Esophagus squamous epithelium (tissue), 5 donors: ENCODE measurements around the gene NRP2. TPM values are rescaled to one million over a fixed set of nuclear protein-coding genes. Genes with fewer than 3 reads are reported as not detected.

ENCODE experiments used
- DNase-seq: peaks from one replicate; lab custom pipeline; 2025; lab: John Stamatoyannopoulos, UW
- H3K27ac ChIP-seq, 4 donors: fragments of 200-600 bp; sonication (generic); one replicate each; pipeline ENCODE4 v1.5.1; 2016 to 2019; ENCODE audit warnings: mild to moderate bottlenecking in 1 of 4
- H3K27me3 ChIP-seq, 4 donors: fragments of 200-600 bp; sonication (generic); 1 replicate in 3 of 4; 2 replicates in 1 of 4; pipeline versions ENCODE4 v1.5.1 to v1.6.0; 2017 to 2021; ENCODE audit warnings: antibody characterized with exemption in 1 of 4
- H3K36me3 ChIP-seq, 3 donors: fragments of 200-600 bp; sonication (generic); one replicate each; pipeline ENCODE4 v1.5.1; 2016 to 2019
- H3K4me1 ChIP-seq, 3 donors: fragments of 200-600 bp; sonication (generic); one replicate each; pipeline ENCODE4 v1.5.1; 2017 to 2019
- H3K4me3 ChIP-seq, 4 donors: fragments of 200-600 bp; sonication (generic); 1 replicate in 3 of 4; 2 replicates in 1 of 4; pipeline ENCODE4 v1.5.1; 2016 to 2019; ENCODE audit warnings: mild to moderate bottlenecking in 2 of 4, moderate library complexity in 1 of 4
- H3K9me3 ChIP-seq, 3 donors: fragments of 200-600 bp; sonication (generic); one replicate each; pipeline ENCODE4 v1.5.1; 2016 to 2019
- POLR2A ChIP-seq, 4 donors: fragments of 450-650 bp; IDR thresholded peaks; one replicate each; pipeline ENCODE4 v1.6.1; 2017; ENCODE audit warnings: antibody characterized with exemption in 4 of 4, mild to moderate bottlenecking in 4 of 4, moderate library complexity in 3 of 4
- WGBS, 2 donors: methylation state at CpG; one replicate each; pipeline ENCODE4 v1.1.5; 2018; 5-methylcytosine and 5-hydroxymethylcytosine counted together
- intact Hi-C: fragments of 100-400 bp; cut with DNase I; formaldehyde crosslinking; loops from one replicate; pipeline ENCODE4 v1.15.0; 2022
- total RNA-seq, 4 donors: library from RNA; depleted of rRNA; stranded (reverse); fragments of >200 nt; gene quantifications; one replicate each; pipeline ENCODE4 v1.1.0, GENCODE V29; 2016
- TF ChIP-seq, protein P1 (sequence below), 6 experiments: fragments of 450-650 bp in 4 of 6; fragments of 200-600 bp in 2 of 6; sonication (generic) in 2 of 6; IDR thresholded peaks; one replicate each; pipeline ENCODE4 v1.5.1; 2016 to 2019; ENCODE audit warnings: antibody characterized with exemption in 6 of 6, mild to moderate bottlenecking in 4 of 6, moderate library complexity in 4 of 6
- donor health status: DM: yes; HTN: yes; CAD: no.

Gene NRP2
- total RNA-seq, 4 donors from 2014 or later: 7.1 to 58.6 (median 21.4) TPM

DNA sequence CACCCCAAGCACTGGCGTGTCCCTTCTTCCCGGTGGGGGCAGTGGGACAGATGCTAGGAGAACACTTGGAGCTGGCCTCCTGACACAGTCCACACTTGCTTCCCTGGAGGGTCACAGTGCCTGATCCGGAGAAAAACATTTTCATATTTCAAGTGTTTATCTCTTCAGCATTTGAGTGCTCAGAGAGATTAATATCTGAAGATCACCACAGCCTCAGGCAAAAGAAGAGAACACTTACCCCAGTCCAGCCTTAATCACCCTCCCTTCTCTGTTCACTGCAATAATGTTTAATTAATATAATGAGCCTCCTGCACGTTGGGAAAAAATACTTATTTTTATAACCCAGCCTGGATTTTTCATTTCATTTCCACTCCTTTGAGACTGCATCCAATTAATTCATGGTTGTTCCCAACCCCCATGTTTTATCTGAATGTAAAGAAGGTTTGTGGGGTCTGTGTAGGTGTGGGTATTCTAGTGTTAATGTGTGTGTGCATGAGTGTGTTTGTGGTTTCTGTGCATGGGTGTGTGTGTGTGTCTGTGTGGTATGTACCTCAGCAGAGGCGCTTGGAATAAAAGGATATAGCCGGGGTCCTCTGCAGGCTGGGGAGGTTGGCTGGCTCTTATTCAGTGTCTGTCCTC, 72.1 kb downstream of the NRP2 start:
- WGBS, 2 donors: 59 to 70% methylated on average over 5 to 6 of the region's 6 CpGs
- peaks cover 0 to 17% (median 0%) of the 10 kb centered on the region in 3 donors for H3K36me3 ChIP-seq
- H3K27ac ChIP-seq: peak overlapping the region; percentile 15 to 85 (median 69)
- no peaks in the 10 kb centered on the region for H3K9me3 ChIP-seq
- H3K4me1 ChIP-seq: peaks cover under 1 to 91% (median 57%) of the 10 kb centered on the region in 3 donors
- TF ChIP-seq, protein P1, sequence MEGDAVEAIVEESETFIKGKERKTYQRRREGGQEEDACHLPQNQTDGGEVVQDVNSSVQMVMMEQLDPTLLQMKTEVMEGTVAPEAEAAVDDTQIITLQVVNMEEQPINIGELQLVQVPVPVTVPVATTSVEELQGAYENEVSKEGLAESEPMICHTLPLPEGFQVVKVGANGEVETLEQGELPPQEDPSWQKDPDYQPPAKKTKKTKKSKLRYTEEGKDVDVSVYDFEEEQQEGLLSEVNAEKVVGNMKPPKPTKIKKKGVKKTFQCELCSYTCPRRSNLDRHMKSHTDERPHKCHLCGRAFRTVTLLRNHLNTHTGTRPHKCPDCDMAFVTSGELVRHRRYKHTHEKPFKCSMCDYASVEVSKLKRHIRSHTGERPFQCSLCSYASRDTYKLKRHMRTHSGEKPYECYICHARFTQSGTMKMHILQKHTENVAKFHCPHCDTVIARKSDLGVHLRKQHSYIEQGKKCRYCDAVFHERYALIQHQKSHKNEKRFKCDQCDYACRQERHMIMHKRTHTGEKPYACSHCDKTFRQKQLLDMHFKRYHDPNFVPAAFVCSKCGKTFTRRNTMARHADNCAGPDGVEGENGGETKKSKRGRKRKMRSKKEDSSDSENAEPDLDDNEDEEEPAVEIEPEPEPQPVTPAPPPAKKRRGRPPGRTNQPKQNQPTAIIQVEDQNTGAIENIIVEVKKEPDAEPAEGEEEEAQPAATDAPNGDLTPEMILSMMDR (IDR thresholded peaks at IDR 0.05): no peak
- TF ChIP-seq POLR2A (IDR thresholded peaks at IDR 0.05): no peak
- H3K4me3 ChIP-seq: no peak overlapping the region
- no peaks in the 10 kb centered on the region for H3K27me3 ChIP-seq
- intact Hi-C loops: no loop called here
- no peak for DNase-seq

DNA sequence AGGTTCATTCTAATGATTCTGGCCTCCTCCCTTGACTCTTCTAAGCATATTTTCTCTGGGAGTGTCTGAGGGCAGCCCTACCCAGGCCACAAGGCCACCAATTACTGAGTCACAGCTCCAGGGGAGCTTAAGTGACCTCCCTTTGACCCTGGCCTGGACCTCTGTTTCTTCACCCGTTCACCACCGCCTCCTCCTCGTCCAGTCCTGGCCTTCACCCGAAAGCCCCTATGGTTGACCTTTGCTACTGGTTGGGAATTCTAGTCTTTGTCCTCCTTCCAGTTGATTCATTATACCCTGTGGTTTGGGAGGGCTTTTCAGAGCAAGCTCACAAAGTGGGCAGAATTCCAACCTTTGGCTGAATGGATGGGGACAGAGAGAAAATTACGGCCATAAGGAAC, 72.6 kb downstream of the NRP2 start:
- Histone ChIP-seq H3K4me3 (no peak overlapping the region), H3K27me3 (no peaks in the 10 kb centered on the region), H3K4me1 (peaks cover 0 to 86% (median 52%) of the 10 kb centered on the region in 3 donors), H3K9me3 (no peaks in the 10 kb centered on the region), H3K27ac (peak overlapping the region; percentile 15 to 85 (median 69)), H3K36me3 (peaks cover 0 to 12% (median 0%) of the 10 kb centered on the region in 3 donors)
- intact Hi-C loops: no loop called here
- no peak for TF ChIP-seq POLR2A (IDR thresholded peaks at IDR 0.05)
- TF ChIP-seq, protein P1 (IDR thresholded peaks at IDR 0.05): no peak
- DNase-seq: no peak
- 39 to 87% methylated on average over 4 to 5 of the region's 5 CpGs for WGBS, 2 donors

DNA sequence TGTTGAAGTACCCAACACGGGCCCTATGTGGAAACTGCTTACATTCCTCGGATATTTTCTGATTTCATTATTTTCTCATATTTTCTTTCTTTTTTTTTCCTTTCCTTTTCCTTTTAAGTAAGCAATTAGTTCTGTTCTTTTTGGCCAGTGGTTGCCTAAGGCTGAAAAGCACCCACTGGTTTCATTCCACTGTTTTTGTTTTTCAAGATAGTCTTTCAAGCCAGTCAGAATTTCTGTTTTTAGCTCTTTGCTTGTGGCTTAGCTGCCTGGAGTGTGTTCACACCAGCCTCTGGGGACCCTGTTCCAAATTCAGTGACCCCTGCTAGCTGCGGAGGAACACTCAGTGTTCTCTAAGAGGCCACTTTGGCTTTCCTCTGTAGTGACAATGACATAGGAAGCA, 73.6 kb downstream of the NRP2 start:
- Histone ChIP-seq H3K9me3 (no peaks in the 10 kb centered on the region), H3K4me1 (peaks cover 0 to 77% (median 51%) of the 10 kb centered on the region in 3 donors), H3K4me3 (no peak overlapping the region), H3K36me3 (peaks cover 0 to 11% (median 0%) of the 10 kb centered on the region in 3 donors), H3K27ac (peak overlapping the region; percentile 22 to 85 (median 80)), H3K27me3 (no peaks in the 10 kb centered on the region)
- 67 to 76% methylated on average over 2 to 3 of the region's 3 CpGs for WGBS, 2 donors
- no peak for TF ChIP-seq POLR2A (IDR thresholded peaks at IDR 0.05)
- TF ChIP-seq, protein P1 (IDR thresholded peaks at IDR 0.05): no peak
- DNase-seq: no peak
- intact Hi-C loops: no loop called here

DNA sequence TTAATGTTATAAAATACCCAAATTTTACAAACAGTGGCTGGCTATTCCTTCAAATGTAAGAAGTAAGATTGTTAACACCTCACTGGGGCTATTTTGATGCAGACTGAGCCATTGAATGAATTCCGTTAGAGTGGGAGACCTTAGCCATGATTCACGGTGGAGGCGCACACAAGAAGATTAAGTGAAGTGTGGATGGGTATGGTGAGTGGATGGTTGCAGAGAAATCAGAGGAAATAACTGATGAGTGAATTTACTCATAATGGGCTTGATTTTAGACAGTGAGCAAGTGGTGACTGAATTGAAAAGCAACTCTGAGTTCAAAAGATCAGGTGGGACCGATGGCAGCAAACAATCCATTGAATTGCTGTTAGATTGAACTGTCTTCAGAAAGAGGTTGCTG, 75.0 kb downstream of the NRP2 start:
- no peak for TF ChIP-seq POLR2A (IDR thresholded peaks at IDR 0.05)
- TF ChIP-seq, protein P1 (IDR thresholded peaks at IDR 0.05): no peak
- H3K27ac ChIP-seq: peak overlapping the region in 3 of 4 donors; percentile 76 to 85 (median 84)
- no peaks in the 10 kb centered on the region for H3K9me3 ChIP-seq
- H3K27me3 ChIP-seq: no peaks in the 10 kb centered on the region
- peaks cover 0 to 15% (median 0%) of the 10 kb centered on the region in 3 donors for H3K36me3 ChIP-seq
- H3K4me3 ChIP-seq: no peak overlapping the region
- DNase-seq: no peak
- 85 to 90% methylated on average over 4 of the region's 4 CpGs for WGBS, 2 donors
- peaks cover 0 to 64% (median 41%) of the 10 kb centered on the region in 3 donors for H3K4me1 ChIP-seq
- intact Hi-C loops: no loop called here

DNA sequence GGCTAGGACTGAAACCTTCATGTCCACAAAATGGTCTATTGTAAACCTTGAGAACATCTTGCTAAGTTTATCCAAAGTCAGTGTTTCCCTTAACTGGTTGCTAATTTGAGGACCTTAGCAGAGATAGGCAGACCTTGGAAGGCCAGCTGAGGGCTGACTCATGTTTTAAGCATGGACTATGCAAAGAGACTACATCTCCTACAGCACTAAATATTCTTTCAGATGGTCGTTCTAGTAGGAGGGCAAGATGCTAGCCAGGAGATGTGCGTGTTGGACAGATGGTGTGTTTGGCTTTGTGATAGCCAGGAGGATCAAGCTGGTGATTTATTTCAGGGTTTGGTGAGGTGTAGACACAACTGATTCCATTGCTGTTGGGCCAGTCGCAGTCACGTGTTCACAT, 75.8 kb downstream of the NRP2 start:
- Histone ChIP-seq H3K4me1 (peaks cover 0 to 63% (median 37%) of the 10 kb centered on the region in 3 donors), H3K36me3 (peaks cover 0 to 8% (median 0%) of the 10 kb centered on the region in 3 donors), H3K4me3 (no peak overlapping the region), H3K27ac (peak overlapping the region; percentile 21 to 85 (median 80)), H3K9me3 (no peaks in the 10 kb centered on the region), H3K27me3 (no peaks in the 10 kb centered on the region)
- no peak for DNase-seq
- 69 to 94% methylated on average over 4 of the region's 4 CpGs for WGBS, 2 donors
- no peak for TF ChIP-seq POLR2A (IDR thresholded peaks at IDR 0.05)
- TF ChIP-seq, protein P1 (IDR thresholded peaks at IDR 0.05): no peak
- intact Hi-C loops: no loop called here
